ENCODE measurements around the gene CTNS. TPM values are rescaled to one million over a fixed set of nuclear protein-coding genes. Genes with fewer than 3 reads are reported as not detected.

Gene CTNS
- total and polyA plus RNA-seq, 8 donors = 9.0 to 14.2 (median 12.8) TPM

DNA sequence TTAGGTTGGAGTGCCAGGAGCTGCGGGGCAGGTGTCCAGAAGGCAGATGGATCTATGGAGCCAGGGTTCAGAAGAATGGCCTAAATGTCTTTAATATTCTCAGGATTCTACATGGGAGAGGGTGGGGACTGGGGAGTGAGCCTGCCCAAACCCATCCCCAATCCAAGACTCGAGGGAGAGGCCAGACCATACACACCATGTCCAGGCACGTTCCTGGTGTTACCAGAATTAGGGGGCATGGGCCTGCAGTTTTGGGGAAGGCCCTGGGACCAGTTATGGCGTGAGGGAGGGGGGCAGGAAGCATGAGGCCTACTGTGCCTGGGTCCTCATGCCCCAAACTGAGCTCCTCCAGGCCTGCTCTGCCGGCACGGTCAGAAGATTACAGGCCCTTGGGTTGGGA lies 30.0 kb downstream of the CTNS start:
- 67 to 74% methylated on average over 6 of the region's 6 CpGs for WGBS, 2 donors
- ATAC-seq (no peak), FAIRE-seq (no peak), DNase-seq (no peak)
- peak overlapping the region in 3 of 4 donors; percentile 94 to 99 (median 97) for H3K27ac ChIP-seq
- intact Hi-C loops (cut with DNase I) = no loop called here
- H3K27me3 ChIP-seq = no peaks in the 10 kb centered on the region
- H3K36me3 ChIP-seq = peaks cover 0 to 14% (median 0%) of the 10 kb centered on the region in 3 donors
- H3K4me1 ChIP-seq = peaks cover 9 to 25% (median 12%) of the 10 kb centered on the region in 3 donors
- H3K4me3 ChIP-seq = peak overlapping the region in 2 of 4 donors; percentile 88 to 92
- no peaks in the 10 kb centered on the region for H3K9me3 ChIP-seq
- TF ChIP-seq, protein P1, sequence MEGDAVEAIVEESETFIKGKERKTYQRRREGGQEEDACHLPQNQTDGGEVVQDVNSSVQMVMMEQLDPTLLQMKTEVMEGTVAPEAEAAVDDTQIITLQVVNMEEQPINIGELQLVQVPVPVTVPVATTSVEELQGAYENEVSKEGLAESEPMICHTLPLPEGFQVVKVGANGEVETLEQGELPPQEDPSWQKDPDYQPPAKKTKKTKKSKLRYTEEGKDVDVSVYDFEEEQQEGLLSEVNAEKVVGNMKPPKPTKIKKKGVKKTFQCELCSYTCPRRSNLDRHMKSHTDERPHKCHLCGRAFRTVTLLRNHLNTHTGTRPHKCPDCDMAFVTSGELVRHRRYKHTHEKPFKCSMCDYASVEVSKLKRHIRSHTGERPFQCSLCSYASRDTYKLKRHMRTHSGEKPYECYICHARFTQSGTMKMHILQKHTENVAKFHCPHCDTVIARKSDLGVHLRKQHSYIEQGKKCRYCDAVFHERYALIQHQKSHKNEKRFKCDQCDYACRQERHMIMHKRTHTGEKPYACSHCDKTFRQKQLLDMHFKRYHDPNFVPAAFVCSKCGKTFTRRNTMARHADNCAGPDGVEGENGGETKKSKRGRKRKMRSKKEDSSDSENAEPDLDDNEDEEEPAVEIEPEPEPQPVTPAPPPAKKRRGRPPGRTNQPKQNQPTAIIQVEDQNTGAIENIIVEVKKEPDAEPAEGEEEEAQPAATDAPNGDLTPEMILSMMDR (IDR thresholded peaks at IDR 0.05) = no peak

DNA sequence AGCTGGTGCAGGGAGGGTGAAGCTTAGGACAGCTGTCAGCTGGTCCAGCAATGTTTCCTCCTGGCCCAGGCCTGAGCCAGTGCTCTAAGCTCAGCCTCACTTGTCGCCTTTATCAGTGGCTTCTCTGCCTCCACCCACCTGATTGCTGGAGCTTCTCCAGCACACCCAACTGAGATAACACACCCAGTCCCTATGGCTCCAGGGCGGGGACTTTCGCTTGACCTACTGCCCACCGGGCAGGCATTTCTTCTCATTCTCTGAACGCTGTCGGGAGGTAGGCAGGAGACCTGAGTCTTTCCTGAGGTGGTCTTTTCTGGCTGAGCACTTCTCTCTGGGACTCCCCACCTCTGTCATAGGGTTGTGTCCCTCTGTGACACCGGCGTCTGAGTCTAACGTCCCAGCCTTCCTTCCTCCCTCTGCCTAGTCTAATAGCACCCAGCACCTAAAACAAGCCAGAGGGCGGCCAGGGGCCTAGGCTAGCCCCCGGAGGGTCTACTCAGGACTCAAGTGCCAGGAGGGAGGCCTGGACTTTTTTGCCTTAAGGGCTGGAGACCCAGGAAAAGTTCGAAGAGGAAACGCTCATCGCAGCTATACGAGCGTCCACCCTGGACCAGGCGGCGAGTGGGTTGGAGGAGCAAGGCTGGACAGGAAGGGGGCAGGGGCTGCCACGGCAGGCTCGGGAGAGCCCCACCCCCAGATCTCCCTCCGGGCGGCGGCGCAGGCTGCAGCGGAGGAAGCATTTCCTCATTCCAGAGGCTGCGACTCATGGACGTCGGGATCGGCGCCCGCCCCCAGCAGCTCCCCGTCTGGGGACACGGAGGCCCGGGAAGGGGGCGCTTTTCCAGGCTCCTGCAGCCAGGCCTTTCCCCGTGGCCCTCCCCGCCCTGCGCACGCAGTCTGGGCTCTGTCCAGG lies 31.1 kb downstream of the CTNS start:
- 1% methylated on average over 32 to 39 of the region's 39 CpGs for WGBS, 2 donors
- H3K4me1 ChIP-seq = peaks cover 9 to 25% (median 12%) of the 10 kb centered on the region in 3 donors
- peaks cover 0 to 14% (median 0%) of the 10 kb centered on the region in 3 donors for H3K36me3 ChIP-seq
- peak overlapping the region; percentile 88 to 99 (median 92) for H3K4me3 ChIP-seq
- H3K9me3 ChIP-seq = no peaks in the 10 kb centered on the region
- DNase-seq (peak; percentile 85 to 94 (median 89)), FAIRE-seq (no peak), ATAC-seq (peak; percentile 78 to 89 (median 82))
- intact Hi-C loops (cut with DNase I) = no loop called here
- peak overlapping the region; percentile 94 to 99 (median 97) for H3K27ac ChIP-seq
- TF ChIP-seq, protein P1 (IDR thresholded peaks at IDR 0.05) = no peak
- no peaks in the 10 kb centered on the region for H3K27me3 ChIP-seq

DNA sequence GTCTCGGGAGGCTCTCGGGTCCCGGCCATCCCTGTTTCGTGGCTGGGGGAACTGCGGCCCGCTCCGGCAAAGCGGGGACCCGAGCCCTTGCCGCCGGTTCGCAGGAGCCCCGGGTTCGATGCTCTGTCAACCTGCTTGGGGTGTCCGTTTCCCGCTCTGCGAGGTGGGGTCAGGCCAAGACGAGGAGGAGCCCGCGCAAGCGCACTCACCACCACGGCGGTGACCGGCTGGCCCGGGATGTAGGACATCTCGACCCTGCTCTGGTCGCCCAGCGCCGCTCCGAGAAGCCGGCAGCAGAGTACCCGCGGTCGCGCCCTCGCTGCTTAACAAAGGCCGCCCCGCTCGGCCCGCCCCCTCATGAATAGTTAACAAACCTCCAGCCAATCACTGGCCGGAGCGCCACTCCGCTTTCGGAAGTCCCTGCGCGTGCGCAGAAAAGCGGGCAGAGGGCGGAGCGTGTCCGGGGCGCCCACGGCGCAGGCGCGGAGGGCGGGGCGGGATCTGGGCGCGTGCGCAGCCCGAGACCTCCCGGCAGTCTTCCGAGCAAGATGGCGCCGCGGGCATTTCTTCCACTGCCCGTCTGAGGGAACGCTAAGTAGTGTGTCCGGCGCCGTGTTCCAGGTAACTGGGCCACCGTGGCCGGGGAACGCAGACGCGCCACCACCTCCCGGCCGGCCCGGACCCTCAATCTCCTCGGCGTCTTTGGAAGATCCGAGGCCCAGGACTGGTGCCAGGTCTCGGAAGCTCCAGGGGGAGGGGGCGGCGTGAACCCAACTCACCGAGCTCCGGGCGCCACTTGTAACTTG lies 31.9 kb downstream of the CTNS start, which contains the start of the genes EMC6 and TAX1BP3:
EMC6 (plus strand) TSS at position 534 of the 806 bp plus-strand sequence. CDS start 335 bp downstream, outside the sequence.
TAX1BP3 (minus strand) TSS at position 300 of the 806 bp plus-strand sequence; CDS start at position 248, 52 bp downstream.
- Histone ChIP-seq H3K27me3 (no peaks in the 10 kb centered on the region), H3K4me3 (peak within 1 kb of the TSS; percentile 88 to 99 (median 92)), H3K4me1 (peaks cover 9 to 25% (median 12%) of the 10 kb centered on the region in 3 donors), H3K9me3 (no peaks in the 10 kb centered on the region), H3K27ac (peak within 1 kb of the TSS; percentile 94 to 99 (median 97)), H3K36me3 (peaks cover 0 to 11% (median 0%) of the 10 kb centered on the region in 3 donors)
- no peak for FAIRE-seq
- intact Hi-C loops (cut with DNase I) = no loop called here
- peak; percentile 86 to 95 (median 90) for ATAC-seq
- peak; percentile 97 to 100 (median 100) for DNase-seq
- 0% methylated on average over 89 of the region's 89 CpGs for WGBS, 2 donors
- TF ChIP-seq, protein P1 (IDR thresholded peaks at IDR 0.05) = no peak

DNA sequence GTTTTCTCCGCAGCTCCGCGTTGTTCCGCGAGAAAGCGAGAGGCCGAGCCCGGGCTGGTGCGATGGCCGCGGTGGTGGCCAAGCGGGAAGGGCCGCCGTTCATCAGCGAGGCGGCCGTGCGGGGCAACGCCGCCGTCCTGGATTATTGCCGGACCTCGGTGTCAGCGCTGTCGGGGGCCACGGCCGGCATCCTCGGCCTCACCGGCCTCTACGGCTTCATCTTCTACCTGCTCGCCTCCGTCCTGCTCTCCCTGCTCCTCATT lies 32.5 kb downstream of the CTNS start:
- no peaks in the 10 kb centered on the region for H3K9me3 ChIP-seq
- ATAC-seq = no peak
- no peak for FAIRE-seq
- no peak for DNase-seq
- peaks cover 0 to 7% (median 0%) of the 10 kb centered on the region in 3 donors for H3K36me3 ChIP-seq
- peaks cover 9 to 25% (median 12%) of the 10 kb centered on the region in 3 donors for H3K4me1 ChIP-seq
- H3K4me3 ChIP-seq = peak overlapping the region; percentile 88 to 99 (median 92)
- TF ChIP-seq, protein P1 (IDR thresholded peaks at IDR 0.05) = no peak
- intact Hi-C loops (cut with DNase I) = no loop called here
- no peaks in the 10 kb centered on the region for H3K27me3 ChIP-seq
- 0% methylated on average over 15 to 32 of the region's 32 CpGs for WGBS, 2 donors
- peak overlapping the region; percentile 94 to 99 (median 97) for H3K27ac ChIP-seq
